Mesenchymal stem cell (in vitro differentiated cells and primary cell): ENCODE results near the gene TMX3.
A peak's percentile ranks its signal among the peaks of the same experiment; 100 is the strongest.

Source experiments
- DNase-seq: peaks from one replicate; pipeline ENCODE4 v3.0.0-alpha.2; 2013
- H2AFZ ChIP-seq: one replicate; pipeline ENCODE4 v1.6.1; 2013; ENCODE audit warnings: low read depth, mild to moderate bottlenecking, control low read depth, inconsistent platforms, low read length, moderate library complexity
- H2AK5ac ChIP-seq: 2 replicates; pipeline ENCODE4 v1.6.1; 2013; ENCODE audit warnings: low read length, moderate library complexity, mild to moderate bottlenecking, inconsistent platforms; ENCODE audit not compliant: severe bottlenecking
- H2BK120ac ChIP-seq: one replicate; pipeline ENCODE4 v1.6.1; 2013; ENCODE audit warnings: low read depth, mild to moderate bottlenecking, inconsistent platforms, low read length, moderate library complexity
- H2BK12ac ChIP-seq, 2 experiments: one replicate each; pipeline ENCODE4 v1.6.1; 2013; ENCODE audit warnings: inconsistent platforms in 2 of 2, low read length in 2 of 2, mild to moderate bottlenecking in 2 of 2, moderate library complexity in 2 of 2, control low read depth in 1 of 2
- H2BK15ac ChIP-seq: one replicate; pipeline ENCODE4 v1.6.1; 2013; ENCODE audit warnings: mild to moderate bottlenecking, low read depth, inconsistent platforms; ENCODE audit not compliant: poor library complexity, severe bottlenecking
- H2BK5ac ChIP-seq: 2 replicates; pipeline ENCODE4 v1.6.1; 2013; ENCODE audit warnings: low read depth, mild to moderate bottlenecking, low read length, control low read depth, inconsistent platforms; ENCODE audit not compliant: poor library complexity, severe bottlenecking
- H3K14ac ChIP-seq, 2 experiments: one replicate each; pipeline ENCODE4 v1.6.1; 2013; ENCODE audit warnings: inconsistent platforms in 2 of 2, low read length in 2 of 2, control low read depth in 1 of 2, mild to moderate bottlenecking in 1 of 2, moderate library complexity in 1 of 2
- H3K18ac ChIP-seq, 2 experiments: one replicate each; pipeline ENCODE4 v1.6.1; 2013; ENCODE audit warnings: inconsistent platforms in 2 of 2, low read length in 2 of 2, control low read depth in 1 of 2, low read depth in 1 of 2, mild to moderate bottlenecking in 1 of 2
- H3K23ac ChIP-seq, 2 experiments: one replicate each; pipeline ENCODE4 v1.6.1; 2013; ENCODE audit warnings: inconsistent platforms in 2 of 2, low read length in 2 of 2, mild to moderate bottlenecking in 2 of 2, moderate library complexity in 2 of 2, control low read depth in 1 of 2
- H3K27ac ChIP-seq: 2 replicates; pipeline ENCODE4 v1.5.1; 2013; ENCODE audit warnings: mild to moderate bottlenecking, moderate library complexity, low read length, control low read depth, inconsistent platforms; ENCODE audit not compliant: poor library complexity, severe bottlenecking
- H3K27me3 ChIP-seq, 2 experiments: 2 replicates each; pipeline versions ENCODE4 v1.6.1 to v1.7.0; 2013; ENCODE audit warnings: low read length in 2 of 2, mild to moderate bottlenecking in 2 of 2, moderate library complexity in 2 of 2, control low read depth in 1 of 2, inconsistent platforms in 1 of 2; ENCODE audit not compliant: control insufficient read depth in 1 of 2, insufficient read depth in 1 of 2
- H3K36me3 ChIP-seq, 2 experiments: 2 replicates each; pipeline versions ENCODE4 v1.6.1 to v1.7.0; 2013; ENCODE audit warnings: low read length in 2 of 2, control low read depth in 1 of 2, inconsistent platforms in 1 of 2, low read depth in 1 of 2, mild to moderate bottlenecking in 1 of 2; ENCODE audit not compliant: insufficient read depth in 2 of 2, control insufficient read depth in 1 of 2
- H3K4ac ChIP-seq, 2 experiments: one replicate each; pipeline ENCODE4 v1.6.1; 2013; ENCODE audit warnings: inconsistent platforms in 2 of 2, low read length in 2 of 2, mild to moderate bottlenecking in 2 of 2, moderate library complexity in 2 of 2, control low read depth in 1 of 2, low read depth in 1 of 2
- H3K4me1 ChIP-seq: 2 replicates; pipeline ENCODE4 v1.6.1; 2013; ENCODE audit warnings: low read depth, low read length, control low read depth; ENCODE audit not compliant: control insufficient read depth, insufficient read depth
- H3K4me2 ChIP-seq: 2 replicates; pipeline ENCODE4 v1.6.1; 2013; ENCODE audit warnings: low read length, mild to moderate bottlenecking, inconsistent platforms; ENCODE audit not compliant: poor library complexity, severe bottlenecking
- H3K4me3 ChIP-seq, 2 experiments: 2 replicates each; pipeline versions ENCODE4 v1.5.1 to v1.7.0; 2013; ENCODE audit warnings: low read length in 2 of 2, mild to moderate bottlenecking in 2 of 2, control low read depth in 1 of 2, low read depth in 1 of 2; ENCODE audit not compliant: insufficient read depth in 1 of 2
- H3K79me1 ChIP-seq: replicated peaks from 2 replicates; pipeline ENCODE4 v1.6.1; 2013; ENCODE audit warnings: mild to moderate bottlenecking, control low read depth, low read length, inconsistent platforms; ENCODE audit not compliant: poor library complexity, severe bottlenecking
- H3K9ac ChIP-seq: 2 replicates; pipeline ENCODE4 v1.7.0; 2013; ENCODE audit warnings: mild to moderate bottlenecking, low read length, moderate library complexity
- H3K9me3 ChIP-seq: 2 replicates; pipeline ENCODE4 v1.7.0; 2013; ENCODE audit warnings: mild to moderate bottlenecking, low read length; ENCODE audit not compliant: control insufficient read depth
- H4K8ac ChIP-seq: one replicate; pipeline ENCODE4 v1.6.1; 2013; ENCODE audit warnings: inconsistent platforms, mild to moderate bottlenecking, low read length, moderate library complexity
- H4K91ac ChIP-seq: one replicate; pipeline ENCODE4 v1.6.1; 2013; ENCODE audit warnings: mild to moderate bottlenecking, low read length, inconsistent platforms
- WGBS: methylation state at CpG from one replicate; pipeline ENCODE4 v1.1.7; 2013; ENCODE audit warnings: mixed read lengths; 5-methylcytosine and 5-hydroxymethylcytosine counted together

Gene TMX3

DNA sequence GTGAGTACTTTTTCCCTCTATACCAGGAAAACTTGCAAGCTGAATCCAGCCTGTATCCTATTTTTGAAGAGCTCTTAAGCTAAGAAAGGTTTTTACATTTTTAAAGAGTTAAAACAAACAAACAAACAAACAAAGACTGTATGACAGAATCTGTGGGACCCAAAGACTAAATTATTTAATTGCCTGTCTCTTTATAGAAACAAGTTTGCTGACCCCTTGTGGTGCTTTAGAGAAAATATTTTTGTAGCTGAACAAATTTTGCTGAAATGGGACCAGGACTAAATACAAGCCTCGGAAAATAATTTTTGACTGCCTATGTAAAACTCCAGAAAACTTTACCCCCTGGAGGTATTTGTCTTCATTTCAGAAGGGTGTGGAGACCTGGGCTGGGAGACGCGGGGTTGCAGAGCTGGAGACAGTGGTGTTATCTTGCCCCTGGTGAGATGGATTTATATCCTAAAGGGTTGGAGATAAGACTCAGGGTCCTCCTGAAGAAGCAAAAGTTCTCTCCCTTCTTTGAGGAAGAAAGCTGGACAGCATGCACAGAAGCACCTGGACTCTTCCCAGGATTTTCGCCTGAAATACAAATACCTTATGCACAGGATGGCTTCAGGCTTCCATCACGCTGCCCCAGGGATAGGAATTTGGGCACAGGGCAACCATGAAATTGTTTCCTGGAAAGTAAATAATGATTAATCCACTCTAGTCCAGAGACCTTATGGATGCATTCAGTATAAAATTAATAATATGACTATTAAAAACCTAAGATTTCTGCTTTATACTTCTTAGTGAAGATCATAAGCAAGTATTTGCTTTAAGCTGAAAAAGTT lies 54.3 kb downstream of the TMX3 start:
- Histone ChIP-seq H2BK120ac (no peak overlapping the region), H3K79me1 (no peaks in the 10 kb centered on the region), H3K14ac (no peak overlapping the region), H4K91ac (no peak overlapping the region), H2AK5ac (no peak overlapping the region), H3K4ac (no peak overlapping the region), H3K36me3 (no peaks in the 10 kb centered on the region), H3K4me3 (no peak overlapping the region), H3K9ac (no peak overlapping the region), H3K18ac (no peak overlapping the region), H3K27ac (no peak overlapping the region), H3K4me1 (no peaks in the 10 kb centered on the region), H3K9me3 (no peaks in the 10 kb centered on the region), H2BK12ac (no peak overlapping the region), H2BK15ac (no peak overlapping the region), H3K27me3 (no peaks in the 10 kb centered on the region), H2AFZ (no peak overlapping the region), H3K4me2 (no peak overlapping the region), H3K23ac (no peak overlapping the region), H2BK5ac (no peak overlapping the region), H4K8ac (no peak overlapping the region)
- peak; percentile 62 for DNase-seq
- WGBS = 39% methylated on average over 3 of the region's 5 CpGs

DNA sequence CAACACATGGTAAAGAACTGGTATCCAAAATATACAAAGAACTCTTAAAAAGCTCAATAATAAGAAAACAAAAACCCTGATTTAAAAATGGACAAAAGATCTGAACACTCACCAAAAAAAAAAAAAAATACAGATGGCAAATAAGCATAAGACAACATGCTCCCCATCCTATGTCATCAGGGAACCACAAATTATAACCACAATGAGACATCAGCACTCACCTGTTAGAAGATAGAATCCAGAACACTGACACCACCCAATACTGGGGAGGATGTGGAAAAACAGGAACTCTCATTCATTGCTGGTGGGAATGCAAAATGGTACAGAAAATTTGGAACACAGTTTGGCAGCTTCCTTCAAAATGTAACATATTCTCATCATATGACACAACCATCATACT lies 66.7 kb downstream of the TMX3 start:
- Histone ChIP-seq H2BK12ac (no peak overlapping the region), H3K4me3 (no peak overlapping the region), H3K4ac (no peak overlapping the region), H3K14ac (no peak overlapping the region), H3K27me3 (no peaks in the 10 kb centered on the region), H3K4me1 (no peaks in the 10 kb centered on the region), H3K9ac (no peak overlapping the region), H3K27ac (no peak overlapping the region), H4K8ac (no peak overlapping the region), H3K9me3 (no peaks in the 10 kb centered on the region), H3K18ac (no peak overlapping the region), H3K79me1 (no peaks in the 10 kb centered on the region), H2BK120ac (no peak overlapping the region), H2AK5ac (no peak overlapping the region), H2BK15ac (no peak overlapping the region), H3K23ac (no peak overlapping the region), H4K91ac (no peak overlapping the region), H2BK5ac (no peak overlapping the region), H3K36me3 (no peaks in the 10 kb centered on the region), H2AFZ (no peak overlapping the region), H3K4me2 (no peak overlapping the region)
- DNase-seq = no peak

GRCh38 chr18:68642003-68642402 lies 72.9 kb downstream of the TMX3 start:
- Histone ChIP-seq H3K9ac (no peak overlapping the region), H3K23ac (no peak overlapping the region), H2BK120ac (no peak overlapping the region), H3K4ac (no peak overlapping the region), H2AK5ac (no peak overlapping the region), H2BK15ac (no peak overlapping the region), H3K18ac (no peak overlapping the region), H3K4me3 (no peak overlapping the region), H3K36me3 (no peaks in the 10 kb centered on the region), H2AFZ (no peak overlapping the region), H2BK12ac (no peak overlapping the region), H4K91ac (no peak overlapping the region), H3K27me3 (no peaks in the 10 kb centered on the region), H3K14ac (no peak overlapping the region), H2BK5ac (no peak overlapping the region), H3K79me1 (no peaks in the 10 kb centered on the region), H4K8ac (no peak overlapping the region), H3K9me3 (peaks cover 5% of the 10 kb centered on the region), H3K4me1 (no peaks in the 10 kb centered on the region), H3K4me2 (no peak overlapping the region), H3K27ac (no peak overlapping the region)
- WGBS = 91% methylated on average over 3 of the region's 3 CpGs
- DNase-seq = no peak

GRCh38 chr18:68640861-68641260 lies 74.0 kb downstream of the TMX3 start:
- Histone ChIP-seq H2BK120ac (no peak overlapping the region), H3K23ac (no peak overlapping the region), H2AK5ac (no peak overlapping the region), H3K18ac (no peak overlapping the region), H3K4ac (no peak overlapping the region), H2BK12ac (no peak overlapping the region), H4K8ac (no peak overlapping the region), H2BK5ac (no peak overlapping the region), H2AFZ (no peak overlapping the region), H4K91ac (no peak overlapping the region), H2BK15ac (no peak overlapping the region), H3K4me1 (no peaks in the 10 kb centered on the region), H3K36me3 (no peaks in the 10 kb centered on the region), H3K9me3 (peaks cover 10% of the 10 kb centered on the region), H3K27ac (no peak overlapping the region), H3K4me3 (no peak overlapping the region), H3K9ac (no peak overlapping the region), H3K14ac (no peak overlapping the region), H3K27me3 (no peaks in the 10 kb centered on the region), H3K4me2 (no peak overlapping the region), H3K79me1 (no peaks in the 10 kb centered on the region)
- no peak for DNase-seq
